ENCODE data around the gene ITGB7.

The ITGB7 gene

GRCh38 chr12:53159195-53159839 lies 47.7 kb downstream of the ITGB7 start:
- TF ChIP-seq CTCF (IDR thresholded peaks at IDR 0.05; ENCODE audit: insufficient read depth, low read length, poor library complexity, severe bottlenecking): peak; percentile 99
- no peak overlapping the region for H3K4me3 ChIP-seq (replicated peaks; ENCODE audit: low read depth, low read length)
- no peaks in the 10 kb centered on the region; the same call in 1 of the 2 replicates for H3K36me3 ChIP-seq (ENCODE audit: control insufficient read depth, insufficient read depth, low read length)
- H3K27me3 ChIP-seq (replicated peaks; ENCODE audit: control insufficient read depth, insufficient read depth, low read length): no peaks in the 10 kb centered on the region
- peak; percentile 60 for DNase-seq (ENCODE audit: extremely low read depth, insufficient read length)

GRCh38 chr12:53152390-53152789 lies 54.7 kb downstream of the ITGB7 start:
- no peak for DNase-seq (ENCODE audit: extremely low read depth, insufficient read length)
- no peak for TF ChIP-seq CTCF (IDR thresholded peaks at IDR 0.05; ENCODE audit: insufficient read depth, low read length, poor library complexity, severe bottlenecking)
- H3K27me3 ChIP-seq (replicated peaks; ENCODE audit: control insufficient read depth, insufficient read depth, low read length): no peaks in the 10 kb centered on the region; the same call in 1 of the 2 replicates
- H3K4me3 ChIP-seq (replicated peaks; ENCODE audit: low read depth, low read length): no peak overlapping the region
- no peaks in the 10 kb centered on the region for H3K36me3 ChIP-seq (ENCODE audit: control insufficient read depth, insufficient read depth, low read length)

GRCh38 chr12:53151039-53151438 lies 56.0 kb downstream of the ITGB7 start:
- no peaks in the 10 kb centered on the region; the same call in 1 of the 2 replicates for H3K27me3 ChIP-seq (replicated peaks; ENCODE audit: control insufficient read depth, insufficient read depth, low read length)
- no peak for TF ChIP-seq CTCF (IDR thresholded peaks at IDR 0.05; ENCODE audit: insufficient read depth, low read length, poor library complexity, severe bottlenecking)
- no peak overlapping the region for H3K4me3 ChIP-seq (replicated peaks; ENCODE audit: low read depth, low read length)
- DNase-seq (ENCODE audit: extremely low read depth, insufficient read length): no peak
- H3K36me3 ChIP-seq (ENCODE audit: control insufficient read depth, insufficient read depth, low read length): no peaks in the 10 kb centered on the region

GRCh38 chr12:53147653-53148052 lies 59.4 kb downstream of the ITGB7 start:
- Histone ChIP-seq H3K27me3 (replicated peaks; ENCODE audit: control insufficient read depth, insufficient read depth, low read length) (no peaks in the 10 kb centered on the region), H3K4me3 (replicated peaks; ENCODE audit: low read depth, low read length) (no peak overlapping the region), H3K36me3 (ENCODE audit: control insufficient read depth, insufficient read depth, low read length) (no peaks in the 10 kb centered on the region)
- TF ChIP-seq CTCF (IDR thresholded peaks at IDR 0.05; ENCODE audit: insufficient read depth, low read length, poor library complexity, severe bottlenecking): no peak
- DNase-seq (ENCODE audit: extremely low read depth, insufficient read length): no peak

- Histone ChIP-seq H3K36me3 (ENCODE audit: control insufficient read depth, insufficient read depth, low read length) (no peaks in the 10 kb centered on the region), H3K4me3 (replicated peaks; ENCODE audit: low read depth, low read length) (no peak overlapping the region), H3K27me3 (replicated peaks; ENCODE audit: control insufficient read depth, insufficient read depth, low read length) (no peaks in the 10 kb centered on the region)
- no peak for DNase-seq (ENCODE audit: extremely low read depth, insufficient read length)
- TF ChIP-seq CTCF (IDR thresholded peaks at IDR 0.05; ENCODE audit: insufficient read depth, low read length, poor library complexity, severe bottlenecking): no peak
Observed at GRCh38 chr12:53147181-53147580, 59.9 kb downstream of the ITGB7 start.

Data from GM06990 (cell line).